Left forelimb (tissue), 1 donor: ENCODE data around the gene ZNF335.
"Not testable (repeated sequence)": the region's sequence is repeated elsewhere in the genome, so short reads cannot be mapped to it uniquely, and the experiment has no call there.

Experiments
- DNase-seq: peaks from one replicate; pipeline ENCODE4 v3.0.0-alpha.2; 2018; ENCODE audit warnings: low spot score

Gene ZNF335

DNA sequence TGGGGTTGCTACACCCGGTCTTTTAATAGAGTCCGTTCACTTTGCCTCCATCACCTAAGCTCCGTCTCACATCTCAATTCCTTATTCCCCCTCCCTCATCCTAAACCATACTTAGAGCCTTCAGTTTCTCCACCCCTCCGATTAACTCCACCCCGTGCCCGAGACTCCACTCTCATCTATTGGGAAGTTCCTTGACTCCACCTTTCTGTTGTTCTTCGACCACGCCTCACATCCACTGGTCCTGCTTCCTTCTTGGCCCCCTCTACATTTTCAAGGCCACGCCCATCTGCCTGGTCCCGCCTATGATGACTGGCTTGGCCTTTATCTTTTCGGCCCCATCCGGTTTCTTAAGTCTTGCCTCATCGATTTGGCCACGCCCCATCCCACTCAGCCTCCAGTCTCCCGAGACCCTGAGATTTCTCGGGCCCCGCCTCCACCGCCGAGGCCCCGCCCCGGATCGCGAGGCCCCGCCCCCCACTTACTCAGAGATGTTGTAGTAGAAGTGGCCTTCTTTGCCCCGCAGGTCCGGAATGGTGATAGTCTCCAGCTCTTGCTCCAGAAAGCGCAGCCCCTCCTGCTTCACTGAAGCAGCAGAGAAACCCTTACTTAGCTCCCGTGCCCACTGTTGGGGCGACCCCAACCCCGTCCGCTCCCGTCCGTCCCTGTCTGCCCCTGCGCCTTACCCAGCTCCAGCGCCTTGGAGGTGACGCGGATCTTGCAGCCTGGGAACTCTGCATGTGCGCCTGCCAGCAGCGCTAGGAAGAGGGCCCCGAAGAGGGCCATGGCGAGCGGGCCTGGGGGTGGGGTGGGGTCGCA, 61.1 kb downstream of the ZNF335 start:
- DNase-seq, result peak; percentile 91

DNA sequence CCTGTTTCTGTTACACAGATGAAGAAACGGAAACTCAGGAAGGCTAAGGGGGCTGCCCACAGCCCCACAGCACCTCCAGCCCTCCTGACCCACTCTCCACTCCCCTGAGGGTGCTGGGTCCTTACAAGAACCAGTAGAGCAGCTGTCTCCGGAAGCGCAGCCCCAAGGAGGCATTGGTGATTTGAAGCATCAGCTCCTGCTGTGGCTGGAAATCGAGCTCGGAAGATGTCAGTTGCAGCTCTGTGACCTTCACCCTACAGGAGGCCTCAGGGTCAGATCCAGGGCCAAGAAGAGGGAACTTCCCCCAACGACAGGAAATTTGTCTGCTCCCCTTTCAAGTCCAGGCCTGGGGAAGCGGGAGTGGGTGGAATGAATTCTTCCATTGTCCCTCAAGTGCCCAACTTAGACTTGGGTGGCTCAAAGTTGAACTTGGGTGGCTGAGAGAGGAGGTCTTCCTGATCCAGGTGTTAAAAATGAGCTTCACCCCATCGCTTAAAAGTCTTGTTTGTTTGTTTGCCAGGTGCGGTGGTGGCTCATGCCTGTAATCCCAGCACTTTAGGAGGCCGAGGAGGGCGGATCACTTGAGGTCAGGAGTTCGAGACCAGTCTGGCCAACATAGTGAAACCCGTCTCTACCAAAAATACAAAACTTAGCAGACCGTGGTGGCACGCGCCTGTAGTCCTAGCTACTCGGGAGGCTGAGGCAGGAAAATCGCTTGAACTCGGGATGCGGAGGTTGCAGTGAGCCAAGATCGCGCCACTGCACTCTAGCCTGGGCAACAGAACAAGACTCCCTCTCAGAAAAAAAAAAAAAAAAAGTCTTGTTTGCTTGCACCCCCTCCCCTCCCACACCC, 62.0 kb downstream of the ZNF335 start:
- DNase-seq, result no peak

DNA sequence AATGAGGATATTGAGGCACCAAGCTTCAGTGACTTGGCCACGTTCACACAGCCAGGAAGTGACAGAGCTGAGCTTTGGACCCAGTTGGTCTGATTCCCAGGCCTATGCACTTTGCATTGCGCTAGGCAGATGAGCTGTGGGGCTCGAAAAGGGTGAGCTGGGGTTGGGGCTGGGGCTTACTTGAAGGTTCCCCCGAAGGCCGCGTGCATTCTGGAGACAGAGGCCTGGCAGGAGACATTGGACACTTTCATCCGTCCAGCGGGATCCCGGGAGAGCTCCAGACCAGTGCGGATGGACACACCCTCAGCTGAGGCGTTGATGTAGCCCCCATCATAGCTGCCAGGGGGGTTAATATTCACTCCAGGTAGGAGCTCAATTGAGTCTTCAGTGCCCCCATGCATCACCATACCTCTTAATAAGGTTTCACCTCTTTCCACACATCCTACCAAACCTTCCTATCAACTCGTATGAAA, 62.6 kb downstream of the ZNF335 start:
- no peak for DNase-seq

DNA sequence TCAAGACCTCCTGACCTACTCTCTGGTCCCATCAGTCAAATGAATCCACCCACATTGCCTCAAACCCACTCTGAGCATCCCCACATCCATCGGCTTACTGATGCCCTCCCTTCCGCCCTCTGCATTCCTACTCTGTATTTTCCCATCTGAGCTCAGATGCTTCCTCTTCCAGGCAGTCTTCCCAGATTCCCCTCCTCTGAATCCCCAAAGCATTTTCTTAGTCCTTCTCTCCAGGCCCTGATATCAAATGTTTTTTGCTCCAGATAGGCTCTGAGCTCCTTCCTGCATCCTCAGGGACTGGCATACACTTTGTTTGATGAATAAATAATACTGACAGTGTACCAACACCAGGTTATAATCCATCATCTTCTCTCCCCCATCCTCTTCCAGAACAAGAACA, 63.9 kb downstream of the ZNF335 start:
- DNase-seq, result no peak

DNA sequence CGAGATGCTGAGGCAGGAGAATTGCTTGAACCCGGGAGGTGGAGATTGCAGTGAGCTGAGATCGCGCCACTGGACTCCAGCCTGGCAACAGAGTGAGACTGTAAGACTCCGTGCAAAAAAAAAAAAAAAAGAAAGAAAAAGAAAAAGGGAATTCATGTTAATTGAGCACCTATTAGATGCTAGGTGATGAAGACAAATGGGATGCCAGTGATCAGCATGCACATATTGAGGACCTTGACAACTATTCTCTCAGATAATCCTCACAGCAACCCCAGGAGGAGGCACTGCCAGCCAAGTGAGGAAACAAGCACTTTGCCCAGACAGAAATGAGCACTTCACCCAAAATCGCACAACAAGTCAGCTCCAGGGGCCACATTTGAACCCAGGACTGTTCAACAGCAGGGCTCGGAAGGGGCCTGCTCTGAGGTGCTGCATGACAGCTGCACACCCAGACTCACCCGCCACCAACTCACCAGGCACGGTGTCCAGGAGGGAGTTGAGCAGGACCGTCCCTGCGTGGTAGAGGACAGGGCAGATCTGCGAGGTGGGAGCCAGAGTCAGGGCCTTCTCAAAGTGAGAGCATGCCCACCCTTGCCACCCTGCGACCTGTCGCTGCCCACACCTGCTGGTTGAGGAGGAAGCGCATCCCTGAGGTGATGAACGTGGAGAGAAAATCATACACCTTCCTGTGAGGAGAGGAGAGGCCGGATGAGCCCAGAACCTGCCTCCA, 64.6 kb downstream of the ZNF335 start:
- DNase-seq, result no peak

DNA sequence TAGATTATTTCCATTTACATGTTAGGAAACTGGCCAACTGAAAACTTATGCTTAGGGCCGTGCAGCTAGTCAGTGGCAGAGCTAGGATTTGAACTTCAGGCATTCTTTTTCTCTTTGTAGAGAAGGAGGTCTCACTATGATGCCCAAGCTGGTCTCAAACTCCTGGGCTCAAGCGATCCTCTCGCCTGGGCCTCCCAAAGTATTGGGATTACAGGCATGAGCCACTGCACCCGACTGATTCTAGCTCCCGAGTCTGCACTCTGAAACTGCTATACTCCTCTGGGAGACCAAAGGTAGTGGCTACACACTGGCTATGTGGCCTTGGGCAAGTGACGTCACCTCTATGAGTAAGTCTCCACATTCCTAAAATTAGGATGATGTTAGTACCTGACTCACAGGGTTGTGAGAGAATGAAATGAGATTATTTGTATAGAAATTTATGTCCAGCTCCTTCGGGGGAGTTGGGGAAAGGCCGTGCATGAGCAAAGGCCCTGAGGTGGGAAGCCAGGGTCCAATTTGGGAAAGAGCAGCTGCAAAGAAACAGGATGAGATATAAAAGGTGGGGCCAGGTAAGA, 66.4 kb downstream of the ZNF335 start:
- DNase-seq, result no peak

DNA sequence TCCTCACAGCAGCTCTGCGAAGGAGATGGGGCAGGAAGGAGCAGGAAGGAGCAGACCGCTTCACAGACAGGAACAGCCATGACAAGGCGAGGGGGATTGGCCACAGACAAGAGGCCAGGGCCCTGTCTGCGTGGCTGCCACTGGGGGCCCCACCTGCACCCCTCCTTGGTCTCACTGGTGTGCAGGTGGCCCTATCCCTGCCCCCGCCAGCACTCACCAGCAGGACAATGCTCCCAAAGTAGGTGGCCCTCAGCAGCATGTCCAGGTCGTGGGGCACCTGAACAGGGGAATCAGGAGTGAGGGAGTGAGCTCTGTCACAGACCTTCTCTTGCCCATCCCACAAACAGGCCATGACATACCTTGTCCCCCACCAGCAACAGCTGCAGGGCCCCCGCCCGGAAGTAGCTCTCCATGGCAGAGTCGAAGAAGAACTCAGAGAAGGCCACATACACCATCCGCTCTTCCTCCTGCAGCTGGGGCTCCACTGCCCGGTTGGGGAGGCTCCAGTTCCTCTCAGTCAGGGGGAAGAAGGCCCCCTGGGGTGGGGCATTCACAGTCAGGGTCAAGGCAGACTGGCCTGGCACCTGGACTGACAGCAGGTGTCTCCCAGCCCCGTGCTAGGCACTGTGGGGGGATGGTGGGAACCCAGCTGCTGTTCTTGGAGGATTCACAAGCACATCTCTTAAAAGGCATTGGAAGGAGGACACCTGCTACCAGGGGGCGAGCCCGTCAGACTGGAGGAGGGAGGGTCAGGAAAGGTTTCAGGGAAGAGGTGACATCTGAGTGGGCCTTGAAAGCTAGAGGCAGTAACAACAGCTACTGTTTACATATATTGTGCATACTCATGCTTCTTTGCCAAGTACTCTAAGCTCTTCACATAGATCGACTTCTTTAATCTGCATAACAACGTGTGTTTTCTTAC, 67.2 kb downstream of the ZNF335 start:
- DNase-seq, result no peak

DNA sequence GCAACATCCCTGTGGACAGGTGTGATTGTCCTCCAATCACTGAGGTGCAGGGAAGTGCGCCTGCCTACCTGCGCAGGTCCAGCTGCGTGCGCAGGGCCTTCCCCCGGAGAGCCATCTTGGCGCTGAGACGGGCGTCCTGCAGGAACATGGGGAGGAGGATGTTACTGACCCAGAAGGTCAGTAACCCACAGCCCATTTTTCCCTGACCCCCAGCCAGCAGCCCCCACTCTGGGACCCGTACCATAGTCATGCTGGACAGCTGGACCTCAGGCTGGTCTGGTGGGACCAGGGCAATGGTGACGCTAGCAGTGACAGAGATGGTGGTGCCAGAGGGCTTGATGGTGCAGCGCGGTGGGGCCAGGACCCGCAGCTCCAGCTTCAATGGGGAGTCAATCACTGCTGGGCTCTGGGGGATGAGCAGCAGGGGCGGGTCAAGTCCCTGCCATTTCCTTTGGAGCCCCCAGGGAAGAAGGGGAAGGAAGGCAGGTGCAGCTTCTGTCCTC, 69.8 kb downstream of the ZNF335 start:
- DNase-seq, result no peak

DNA sequence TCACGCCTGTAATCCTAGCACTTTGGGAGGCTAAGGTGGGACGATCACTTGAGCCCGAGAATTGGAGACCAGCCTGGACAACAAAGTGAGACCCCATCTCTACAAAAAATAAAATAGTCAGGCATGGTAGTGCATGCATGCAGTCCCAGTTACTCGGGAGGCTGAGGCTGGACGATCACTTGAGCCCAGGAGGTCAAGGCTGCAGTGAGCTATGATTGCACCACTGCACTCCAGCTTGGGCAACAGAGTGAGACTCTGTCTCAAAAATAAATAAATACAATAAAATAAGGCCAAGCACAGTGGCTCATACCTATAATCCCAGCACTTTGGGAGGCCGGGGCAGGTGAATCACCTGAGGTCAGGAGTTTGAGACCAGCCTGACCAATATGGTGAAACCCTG, 70.7 kb downstream of the ZNF335 start:
- not testable (repeated sequence) for DNase-seq

DNA sequence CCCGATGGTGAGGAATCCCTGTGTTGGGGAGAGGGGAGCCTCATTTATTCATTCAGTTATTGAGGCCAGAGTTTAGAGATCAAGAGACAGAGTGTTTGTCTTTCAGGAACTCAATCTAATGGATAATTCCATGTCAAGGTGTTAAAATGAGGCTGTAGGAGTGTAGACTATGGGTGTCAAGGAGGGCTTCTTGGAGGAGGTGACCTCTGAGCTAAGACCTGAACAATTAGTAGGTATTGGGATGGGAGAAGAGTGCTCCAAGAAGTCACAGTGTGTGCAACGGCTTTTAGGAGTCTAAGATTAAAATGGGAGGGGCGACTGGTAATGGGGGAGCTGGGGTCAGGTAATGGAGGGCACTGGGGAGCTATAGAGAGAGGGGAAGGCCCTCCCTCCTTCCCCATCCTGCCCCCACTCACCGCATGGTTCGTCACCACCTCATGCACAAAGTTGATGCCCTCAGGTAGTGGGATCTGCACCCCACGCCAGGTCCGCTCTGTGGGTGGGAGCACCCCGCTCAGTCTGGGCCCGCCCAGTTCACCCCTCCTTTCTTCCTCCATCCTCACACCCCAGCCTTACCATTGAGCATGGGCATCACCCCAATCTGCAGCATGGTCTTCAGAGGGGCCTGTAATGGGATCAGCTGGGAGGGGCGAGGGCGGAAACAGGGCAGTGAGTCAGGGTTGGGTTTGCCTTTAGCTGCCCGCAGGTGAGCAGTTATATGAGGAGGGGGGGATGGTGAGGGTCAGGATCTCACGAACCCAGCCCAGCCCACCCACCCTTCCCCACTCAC, 72.8 kb downstream of the ZNF335 start:
- DNase-seq, result no peak
